ENCODE data around the gene SYT17.
A peak's percentile ranks its signal among the peaks of the same experiment; 100 is the strongest.

Gene SYT17

GRCh38 chr16:19307587-19308241 lies 139.7 kb downstream of the SYT17 start:
- DNase-seq = peak; percentile 26 to 47 (median 32)

- DNase-seq = no peak
Measured at GRCh38 chr16:19308392-19308791, 140.4 kb downstream of the SYT17 start.

- no peak for DNase-seq
Measured at GRCh38 chr16:19309178-19309577, 141.1 kb downstream of the SYT17 start.

- no peak for DNase-seq
Measured at GRCh38 chr16:19314718-19315425, 146.8 kb downstream of the SYT17 start.

GRCh38 chr16:19315889-19316433 lies 147.9 kb downstream of the SYT17 start:
- DNase-seq = peak in 2 of 4 experiments; percentile 29

- DNase-seq = no peak
Measured at GRCh38 chr16:19316846-19317245, 148.8 kb downstream of the SYT17 start.

Measured in suppressor macrophage (primary cell).